Panc1 (cell line): ENCODE data around the gene KIDINS220.

Experiments used
- POLR2AphosphoS5 ChIP-seq: IDR thresholded peaks from 2 replicates; pipeline ENCODE4 v1.6.1; 2012; ENCODE audit warnings: mild to moderate bottlenecking, low read depth, low read length, moderate library complexity
- TCF7L2 ChIP-seq: IDR thresholded peaks from 2 replicates; pipeline ENCODE4 v1.6.1; 2011; ENCODE audit warnings: mild to moderate bottlenecking, low read depth, low read length, inconsistent platforms
- TF ChIP-seq, protein P1 (sequence below): fragments of 450-650 bp; IDR thresholded peaks from 2 replicates; pipeline ENCODE4 v1.5.1; 2017; ENCODE audit warnings: mild to moderate bottlenecking

GRCh38 chr2:8714971-8715370, 122.4 kb downstream of the KIDINS220 start:
- TF ChIP-seq, protein P1, sequence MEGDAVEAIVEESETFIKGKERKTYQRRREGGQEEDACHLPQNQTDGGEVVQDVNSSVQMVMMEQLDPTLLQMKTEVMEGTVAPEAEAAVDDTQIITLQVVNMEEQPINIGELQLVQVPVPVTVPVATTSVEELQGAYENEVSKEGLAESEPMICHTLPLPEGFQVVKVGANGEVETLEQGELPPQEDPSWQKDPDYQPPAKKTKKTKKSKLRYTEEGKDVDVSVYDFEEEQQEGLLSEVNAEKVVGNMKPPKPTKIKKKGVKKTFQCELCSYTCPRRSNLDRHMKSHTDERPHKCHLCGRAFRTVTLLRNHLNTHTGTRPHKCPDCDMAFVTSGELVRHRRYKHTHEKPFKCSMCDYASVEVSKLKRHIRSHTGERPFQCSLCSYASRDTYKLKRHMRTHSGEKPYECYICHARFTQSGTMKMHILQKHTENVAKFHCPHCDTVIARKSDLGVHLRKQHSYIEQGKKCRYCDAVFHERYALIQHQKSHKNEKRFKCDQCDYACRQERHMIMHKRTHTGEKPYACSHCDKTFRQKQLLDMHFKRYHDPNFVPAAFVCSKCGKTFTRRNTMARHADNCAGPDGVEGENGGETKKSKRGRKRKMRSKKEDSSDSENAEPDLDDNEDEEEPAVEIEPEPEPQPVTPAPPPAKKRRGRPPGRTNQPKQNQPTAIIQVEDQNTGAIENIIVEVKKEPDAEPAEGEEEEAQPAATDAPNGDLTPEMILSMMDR = no peak
- TF ChIP-seq TCF7L2 = no peak
- no peak for TF ChIP-seq POLR2AphosphoS5
